K562 (cell line): ENCODE results near the gene TMEM132D. TPM values are rescaled to one million over a fixed set of nuclear protein-coding genes. Genes with fewer than 3 reads are reported as not detected.

ENCODE experiments used
- ATAC-seq: fragments of 200-7000 bp; cut with Tn5 transposase; 3 replicates; pipeline ENCODE4 v1.9.1; 2020; ENCODE audit warnings: moderate library complexity
- BruUV-seq: library from RNA; stranded (reverse); fragments of 400-500 nt; replicated peaks from 2 replicates; lab custom pipeline; 2021; lab: Mats Ljungman, UMichigan
- CTCF ChIA-PET: fragments of 300-600 bp; formaldehyde crosslinking; extraction: SDS; loops from one replicate; lab custom pipeline; 2021; ENCODE audit warnings: low intra/inter-chr PET ratio; lab: Yijun Ruan, JAX
- POLR2A ChIA-PET: fragments of 300-600, 350-650 bp; sonication (Branson Sonifier 250); formaldehyde crosslinking; extraction: SDS; loops from one replicate; lab custom pipeline; 2021; ENCODE audit warnings: antibody characterized with exemption, inconsistent platforms; lab: Yijun Ruan, JAX
- DNase-seq, 4 experiments: peaks; one replicate each; pipeline versions ENCODE4 v3.0.0 to v3.0.0-alpha.2; 2011 to 2018; ENCODE audit warnings: low spot score in 3 of 4, mixed read lengths in 3 of 4; ENCODE audit errors: extremely low read depth in 1 of 4
- FAIRE-seq: peaks from 2 replicates; lab custom pipeline; 2011; peaks lifted over from hg19 to GRCh38; lab: Jason Lieb, UNC
- H2AFZ ChIP-seq: 2 replicates; pipeline ENCODE4 v1.6.0; 2011; ENCODE audit warnings: low read depth, low read length, control low read depth, inconsistent platforms
- H3K27ac ChIP-seq: fragments of 200-600 bp; 3 replicates; pipeline ENCODE4 v1.8.0; 2011; ENCODE audit warnings: low read depth, mild to moderate bottlenecking, control low read depth, inconsistent platforms, low read length, moderate library complexity, mixed read lengths; ENCODE audit errors: extremely low read depth
- H3K27me3 ChIP-seq, 2 experiments: fragments of 300-600 bp in 1 of 2; 2 replicates in 1 of 2; 3 replicates in 1 of 2; pipeline versions ENCODE4 v1.6.0 to v1.8.0; 2011; ENCODE audit warnings: inconsistent platforms in 2 of 2, low read length in 2 of 2, mild to moderate bottlenecking in 1 of 2, mixed read lengths in 1 of 2, moderate library complexity in 1 of 2; ENCODE audit not compliant: control insufficient read depth in 2 of 2, insufficient read depth in 2 of 2
- H3K36me3 ChIP-seq: fragments of 300-600 bp; 3 replicates; pipeline ENCODE4 v1.8.0; 2011; ENCODE audit warnings: mild to moderate bottlenecking, low read length, inconsistent platforms; ENCODE audit not compliant: control insufficient read depth, insufficient read depth
- H3K4me1 ChIP-seq, 2 experiments: fragments of 200-600 bp in 1 of 2; replicated peaks in 1 of 2; 2 replicates in 1 of 2; 3 replicates in 1 of 2; pipeline versions ENCODE4 v1.5.1 to v1.8.0; 2011; ENCODE audit warnings: inconsistent platforms in 2 of 2, low read length in 2 of 2, mild to moderate bottlenecking in 1 of 2, mixed read lengths in 1 of 2, moderate library complexity in 1 of 2; ENCODE audit not compliant: control insufficient read depth in 2 of 2, insufficient read depth in 2 of 2
- H3K4me2 ChIP-seq: 2 replicates; pipeline ENCODE4 v1.6.1; 2011; ENCODE audit warnings: low read length, control low read depth, inconsistent platforms, mixed read lengths; ENCODE audit not compliant: insufficient read depth
- H3K4me3 ChIP-seq: fragments of 200-600 bp; sonication (generic), shearing (Covaris generic); 2 replicates; pipeline ENCODE4 v1.5.1; 2016; ENCODE audit warnings: control low read depth, inconsistent platforms
- H3K79me2 ChIP-seq: fragments of 200-600 bp; 3 replicates; pipeline ENCODE4 v1.8.0; 2011; ENCODE audit warnings: low read length, inconsistent platforms; ENCODE audit not compliant: control insufficient read depth, insufficient read depth
- H3K9ac ChIP-seq, 2 experiments: 2 replicates each; pipeline versions ENCODE4 v1.6.0 to v1.6.1; 2011; ENCODE audit warnings: low read depth in 2 of 2, low read length in 2 of 2, control low read depth in 1 of 2, inconsistent platforms in 1 of 2, mild to moderate bottlenecking in 1 of 2, mixed read lengths in 1 of 2; ENCODE audit not compliant: insufficient read depth in 1 of 2
- H3K9me1 ChIP-seq: one replicate; pipeline ENCODE4 v1.6.0; 2011; ENCODE audit warnings: inconsistent platforms, mild to moderate bottlenecking, low read length, moderate library complexity; ENCODE audit not compliant: control insufficient read depth, insufficient read depth
- H3K9me3 ChIP-seq: replicated peaks from 2 replicates; pipeline ENCODE4 v1.5.1; 2011; ENCODE audit warnings: low read depth, low read length, inconsistent platforms; ENCODE audit not compliant: control insufficient read depth, insufficient read depth
- H4K20me1 ChIP-seq: replicated peaks from 2 replicates; pipeline ENCODE4 v1.6.1; 2011; ENCODE audit warnings: low read length, inconsistent platforms, mixed read lengths; ENCODE audit not compliant: control insufficient read depth, insufficient read depth
- CBX5 ChIP-seq: IDR thresholded peaks from 2 replicates; pipeline ENCODE4 v1.6.1; 2014; ENCODE audit warnings: low read depth, borderline replicate concordance
- ELF2 ChIP-seq: fragments of 250-450 bp; sonication (Bioruptor Pico); IDR thresholded peaks from 2 replicates; pipeline ENCODE4 v1.5.0; 2021; ENCODE audit warnings: mild to moderate bottlenecking
- SIN3B ChIP-seq: fragments of 450-650 bp; IDR thresholded peaks from 2 replicates; pipeline ENCODE4 v1.6.1; 2017; ENCODE audit warnings: low read depth, mild to moderate bottlenecking, moderate library complexity
- TCFL5 ChIP-seq: fragments of 250-450 bp; sonication (Bioruptor Pico); conservative IDR thresholded peaks from 2 replicates; pipeline ENCODE4 v1.6.1; 2021; ENCODE audit warnings: mild to moderate bottlenecking, moderate library complexity, matching md5 sums
- ZBTB17 ChIP-seq: fragments of 450-650 bp; formaldehyde crosslinking; IDR thresholded peaks from 2 replicates; pipeline ENCODE4 v1.4.0; 2020; ENCODE audit warnings: mild to moderate bottlenecking
- ZNF124 ChIP-seq: sonication (generic); formaldehyde crosslinking; IDR thresholded peaks from 2 replicates; pipeline ENCODE4 v1.8.1; 2022; ENCODE audit warnings: missing genetic modification reagents
- WGBS: fragments of 100-300 bp; shearing (Covaris generic); methylation state at CpG from one replicate; pipeline ENCODE4 v1.1.6; 2016; ENCODE audit warnings: low coverage, mixed read lengths; ENCODE audit not compliant: insufficient coverage; ENCODE audit errors: missing lambda C conversion rate; 5-methylcytosine and 5-hydroxymethylcytosine counted together
- in situ Hi-C: fragments of 300-500 bp; cut with MboI; formaldehyde crosslinking; loops from 4 replicates; pipeline ENCODE4 v1.15.0; 2018; ENCODE audit warnings: inconsistent platforms, mixed read lengths
- intact Hi-C: fragments of 100-400 bp; cut with micrococcal nuclease; formaldehyde crosslinking; loops from 2 replicates; pipeline ENCODE4 v1.14.2; 2022
- polyA plus RNA-seq, 8 experiments: library from polyadenylated mRNA; depleted of rRNA in 4 of 8; stranded (reverse) in 5 of 8; unstranded in 3 of 8; fragments of >200 nt; fragmentation: Nextera tagmentation in 2 of 8; fragmentation: Illumina TruSeq in 1 of 8; extraction: Ambion mirVana in 2 of 8; extraction: Trizol in 1 of 8; gene quantifications; 2 replicates each; pipeline versions ENCODE4 v1.2.1 to v1.2.3, GENCODE V29; 2011 to 2014; ENCODE audit warnings: inconsistent platforms in 1 of 8, missing spikeins in 1 of 8
- total RNA-seq, 7 experiments: library from RNA; depleted of rRNA in 6 of 7; stranded (reverse); fragments of >200 nt in 6 of 7; fragmentation: Illumina TruSeq in 2 of 7; extraction: Trizol in 2 of 7; gene quantifications; 2 replicates each; pipeline versions ENCODE4 v1.2.1 to v1.2.3, GENCODE V29; 2011 to 2021; ENCODE audit warnings: low replicate concordance in 1 of 7
- TF ChIP-seq, protein P1 (sequence below): fragments of 450-650 bp; formaldehyde crosslinking; conservative IDR thresholded peaks from 2 replicates; pipeline ENCODE4 v1.4.0; 2022; ENCODE audit warnings: mild to moderate bottlenecking, missing genetic modification characterization

The TMEM132D gene
- total and polyA plus RNA-seq, 9 of the 15 experiments (the other 6 are each of a cell fraction or from before 2014, with no cell fraction given) = not detected

DNA sequence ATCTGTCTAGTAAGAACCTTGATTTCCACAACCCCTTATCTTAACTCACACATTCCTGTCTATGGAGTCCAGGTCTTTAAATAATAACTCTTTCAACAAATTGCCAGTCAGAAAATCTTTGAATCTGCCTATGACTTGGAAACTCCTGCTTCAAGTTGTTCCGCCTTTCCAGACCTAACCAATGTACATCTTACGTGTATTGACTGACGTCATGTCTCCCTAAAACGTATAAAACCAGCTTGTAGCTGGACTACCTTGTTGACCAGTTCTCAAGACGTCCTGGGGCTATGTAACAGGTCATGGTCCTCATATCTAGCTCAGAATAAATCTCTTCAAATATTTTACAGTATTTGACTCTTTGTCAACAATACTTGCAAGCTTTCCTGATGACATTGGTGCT lies 337.0 kb downstream of the TMEM132D start:
- intact Hi-C loops (no loop called here), in situ Hi-C loops (no loop called here)
- Histone ChIP-seq H3K79me2 (no peaks in the 10 kb centered on the region), H2AFZ (no peak overlapping the region), H3K36me3 (no peaks in the 10 kb centered on the region), H4K20me1 (no peaks in the 10 kb centered on the region), H3K4me1 (no peaks in the 10 kb centered on the region), H3K9ac (no peak overlapping the region), H3K9me3 (no peaks in the 10 kb centered on the region), H3K27me3 (peaks cover 0 to under 1% of the 10 kb centered on the region in 2 experiments; a peak in 1 of 5 replicates), H3K27ac (no peak overlapping the region), H3K4me2 (no peak overlapping the region), H3K4me3 (no peak overlapping the region), H3K9me1 (no peaks in the 10 kb centered on the region)
- no TSS peak for BruUV-seq
- TF ChIP-seq, protein P1, sequence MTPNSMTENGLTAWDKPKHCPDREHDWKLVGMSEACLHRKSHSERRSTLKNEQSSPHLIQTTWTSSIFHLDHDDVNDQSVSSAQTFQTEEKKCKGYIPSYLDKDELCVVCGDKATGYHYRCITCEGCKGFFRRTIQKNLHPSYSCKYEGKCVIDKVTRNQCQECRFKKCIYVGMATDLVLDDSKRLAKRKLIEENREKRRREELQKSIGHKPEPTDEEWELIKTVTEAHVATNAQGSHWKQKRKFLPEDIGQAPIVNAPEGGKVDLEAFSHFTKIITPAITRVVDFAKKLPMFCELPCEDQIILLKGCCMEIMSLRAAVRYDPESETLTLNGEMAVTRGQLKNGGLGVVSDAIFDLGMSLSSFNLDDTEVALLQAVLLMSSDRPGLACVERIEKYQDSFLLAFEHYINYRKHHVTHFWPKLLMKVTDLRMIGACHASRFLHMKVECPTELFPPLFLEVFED (CRISPR knock-in tag) = no peak
- TF ChIP-seq CBX5 (no peak), TCFL5 (CRISPR knock-in tag) (no peak), ZBTB17 (CRISPR knock-in tag) (no peak), ZNF124 (CRISPR knock-in tag) (no peak), ELF2 (no peak), SIN3B (no peak)
- POLR2A ChIA-PET = no interaction called here
- 1% methylated on average over 5 of the region's 5 CpGs for WGBS
- FAIRE-seq (no peak), ATAC-seq (no peak), DNase-seq (no peak)
- CTCF ChIA-PET = no interaction called here
